Ishikawa (cell line): ENCODE results near the gene CYTL1.

Experiments used
- CEBPB ChIP-seq: IDR thresholded peaks from 2 replicates; pipeline ENCODE4 v1.6.1; 2012
- CREB1 ChIP-seq: IDR thresholded peaks from 2 replicates; pipeline ENCODE4 v1.6.1; 2012; ENCODE audit warnings: low read depth
- EGR1 ChIP-seq: IDR thresholded peaks from 2 replicates; pipeline ENCODE4 v1.6.1; 2012
- EP300 ChIP-seq: IDR thresholded peaks from 2 replicates; pipeline ENCODE4 v1.6.1; 2012; ENCODE audit warnings: borderline replicate concordance
- FOXM1 ChIP-seq: IDR thresholded peaks from 2 replicates; pipeline ENCODE4 v1.6.1; 2012; ENCODE audit warnings: low read depth, borderline replicate concordance
- MAX ChIP-seq: IDR thresholded peaks from 2 replicates; pipeline ENCODE4 v1.6.1; 2012
- NFIC ChIP-seq: IDR thresholded peaks from 2 replicates; pipeline ENCODE4 v1.6.1; 2012
- RAD21 ChIP-seq: IDR thresholded peaks from 2 replicates; pipeline ENCODE4 v1.6.1; 2012; ENCODE audit warnings: low read depth
- REST ChIP-seq: IDR thresholded peaks from 2 replicates; pipeline ENCODE4 v1.6.1; 2012; ENCODE audit warnings: low read depth, mild to moderate bottlenecking
- TAF1 ChIP-seq: IDR thresholded peaks from 2 replicates; pipeline ENCODE4 v1.6.1; 2012; ENCODE audit warnings: low read depth, mild to moderate bottlenecking
- TCF12 ChIP-seq: IDR thresholded peaks from 2 replicates; pipeline ENCODE4 v1.6.1; 2012; ENCODE audit warnings: low read depth
- TEAD4 ChIP-seq: IDR thresholded peaks from 2 replicates; pipeline ENCODE4 v1.6.1; 2012
- USF1 ChIP-seq: IDR thresholded peaks from 2 replicates; pipeline ENCODE4 v1.6.1; 2012
- YY1 ChIP-seq: IDR thresholded peaks from 2 replicates; pipeline ENCODE4 v1.6.1; 2012; ENCODE audit warnings: low read depth
- ZBTB7A ChIP-seq: IDR thresholded peaks from 2 replicates; pipeline ENCODE4 v1.6.1; 2012; ENCODE audit warnings: low read depth

CYTL1 gene

GRCh38 chr4:5018603-5019002, 655 bp downstream of the CYTL1 start:
- TF ChIP-seq USF1 (no peak), NFIC (no peak), MAX (no peak), RAD21 (no peak)

- TF ChIP-seq EGR1 (no peak), YY1 (no peak), USF1 (no peak), NFIC (no peak), REST (no peak), TEAD4 (no peak), RAD21 (no peak), ZBTB7A (no peak), MAX (no peak), TAF1 (no peak), TCF12 (no peak), FOXM1 (no peak), EP300 (no peak), CREB1 (no peak), CEBPB (no peak)
These were observed 1.2 kb downstream of the CYTL1 start for GRCh38 chr4:5018096-5018495.

GRCh38 chr4:5014007-5014682, 5.1 kb downstream of the CYTL1 start:
- no peak for TF ChIP-seq YY1
- no peak for TF ChIP-seq CEBPB
- TF ChIP-seq CREB1 = no peak
- TF ChIP-seq REST = no peak
- TF ChIP-seq EP300 = no peak
- no peak for TF ChIP-seq MAX
- TF ChIP-seq USF1 = no peak
- no peak for TF ChIP-seq TEAD4
- TF ChIP-seq EGR1 = no peak
- TF ChIP-seq FOXM1 = no peak
- no peak for TF ChIP-seq ZBTB7A
- TF ChIP-seq TCF12 = no peak
- TF ChIP-seq TAF1 = no peak
- TF ChIP-seq NFIC = no peak
- no peak for TF ChIP-seq RAD21

GRCh38 chr4:5012958-5013357, 6.3 kb downstream of the CYTL1 start:
- TF ChIP-seq USF1 (no peak), ZBTB7A (no peak), YY1 (no peak), TCF12 (no peak), REST (no peak), EP300 (no peak), RAD21 (no peak)
